ENCODE results near the gene RAB11A. TPM values are rescaled to one million over a fixed set of nuclear protein-coding genes. Genes with fewer than 3 reads are reported as not detected.
A peak's percentile ranks its signal among the peaks of the same experiment; 100 is the strongest.

Gene RAB11A
- total RNA-seq, 2 donors from 2014 or later: 137 to 145 TPM

DNA sequence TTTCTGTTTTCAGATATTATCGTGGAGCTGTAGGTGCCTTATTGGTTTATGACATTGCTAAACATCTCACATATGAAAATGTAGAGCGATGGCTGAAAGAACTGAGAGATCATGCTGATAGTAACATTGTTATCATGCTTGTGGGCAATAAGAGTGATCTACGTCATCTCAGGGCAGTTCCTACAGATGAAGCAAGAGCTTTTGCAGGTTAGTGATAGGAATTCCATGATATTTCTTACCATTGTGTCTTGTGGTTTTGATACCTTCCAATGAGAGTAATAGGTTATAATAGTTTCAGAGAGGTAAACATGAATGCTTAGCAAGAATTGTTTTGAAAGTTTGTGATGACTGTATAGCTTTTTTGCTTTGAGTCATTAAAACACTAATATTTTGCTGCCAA, 8.5 kb downstream of the RAB11A start:
- peak; percentile 61 to 75 for ATAC-seq (replicated peaks in 1 of 2)
- Mint-ChIP-seq H3K4me1 (ENCODE audit: low read depth) (peaks cover 61% of the 10 kb centered on the region), H3K9me3 (no peaks in the 10 kb centered on the region), H3K27me3 (ENCODE audit: low read depth) (no peaks in the 10 kb centered on the region), H3K27ac (peak overlapping the region; percentile 36), H3K36me3 (ENCODE audit: insufficient read depth in 2 of 2) (peaks cover 0 to 10% of the 10 kb centered on the region in 2 donors), H3K4me3 (peak overlapping the region in 1 of 2 donors; percentile 33)
- no peak for DNase-seq

DNA sequence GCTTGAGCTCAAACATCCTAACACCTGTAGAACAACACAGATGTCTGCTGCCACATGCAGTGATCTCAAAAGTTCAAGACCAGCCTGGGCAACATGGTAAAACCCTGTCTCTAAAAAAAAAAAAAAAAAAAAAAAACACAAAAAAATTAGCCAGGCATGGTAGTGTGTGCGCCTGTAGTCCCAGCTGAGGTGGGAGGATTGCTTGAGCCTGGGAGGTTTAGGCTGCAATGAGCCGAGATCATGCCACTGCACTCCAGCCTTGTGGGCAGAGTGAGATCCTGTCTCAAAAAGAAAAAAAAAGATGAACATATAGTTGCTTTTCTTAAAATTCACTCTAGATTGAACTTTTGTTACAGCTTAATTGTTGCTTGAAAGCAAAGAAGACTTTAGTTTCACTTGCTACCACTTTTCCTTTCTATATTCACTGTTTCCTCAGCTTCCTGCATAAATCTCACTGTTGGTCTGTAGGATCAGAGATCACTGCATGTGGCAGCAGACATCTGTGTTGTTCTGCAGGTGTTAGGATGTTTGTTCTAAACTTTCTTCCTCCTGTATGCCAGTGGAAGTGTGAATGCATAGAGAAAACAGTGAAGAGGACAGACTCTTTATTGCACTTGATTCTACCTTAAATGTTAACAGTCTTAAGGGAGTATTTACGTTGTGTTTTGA, 12.6 kb downstream of the RAB11A start:
- Mint-ChIP-seq H3K4me3 (peak overlapping the region in 1 of 2 donors; percentile 42), H3K27me3 (ENCODE audit: low read depth) (no peaks in the 10 kb centered on the region), H3K4me1 (ENCODE audit: low read depth) (peaks cover 73% of the 10 kb centered on the region), H3K27ac (no peak overlapping the region), H3K36me3 (ENCODE audit: insufficient read depth in 2 of 2) (peaks cover 4 to 22% of the 10 kb centered on the region in 2 donors), H3K9me3 (no peaks in the 10 kb centered on the region)
- no peak for DNase-seq
- ATAC-seq (replicated peaks in 1 of 2): no peak

DNA sequence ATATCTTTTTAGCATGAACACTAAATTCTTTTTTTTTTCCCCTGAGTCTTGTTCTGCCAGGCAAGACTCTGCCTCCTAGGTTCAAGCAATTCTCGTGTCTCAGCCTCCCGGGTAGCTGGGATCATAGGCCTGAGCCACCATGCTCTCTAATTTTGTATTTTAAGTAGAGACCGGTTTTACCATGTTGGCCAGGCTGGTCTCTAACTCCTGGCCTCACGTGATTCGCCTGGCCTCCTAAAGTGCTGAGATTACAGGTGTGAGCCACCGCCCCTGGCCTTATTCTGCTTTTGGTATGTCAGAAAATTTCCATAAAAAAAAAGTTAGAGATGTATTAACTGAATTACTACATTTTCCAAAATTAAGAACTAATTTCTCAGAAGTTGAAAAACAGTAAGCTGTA, 14.3 kb downstream of the RAB11A start:
- peaks cover 4 to 23% of the 10 kb centered on the region in 2 donors for H3K36me3 Mint-ChIP-seq (ENCODE audit: insufficient read depth in 2 of 2)
- no peak overlapping the region for H3K4me3 Mint-ChIP-seq
- H3K27me3 Mint-ChIP-seq (ENCODE audit: low read depth): no peaks in the 10 kb centered on the region
- DNase-seq: no peak
- H3K27ac Mint-ChIP-seq: no peak overlapping the region
- peaks cover 76% of the 10 kb centered on the region for H3K4me1 Mint-ChIP-seq (ENCODE audit: low read depth)
- no peaks in the 10 kb centered on the region for H3K9me3 Mint-ChIP-seq
- no peak for ATAC-seq (replicated peaks in 1 of 2)

DNA sequence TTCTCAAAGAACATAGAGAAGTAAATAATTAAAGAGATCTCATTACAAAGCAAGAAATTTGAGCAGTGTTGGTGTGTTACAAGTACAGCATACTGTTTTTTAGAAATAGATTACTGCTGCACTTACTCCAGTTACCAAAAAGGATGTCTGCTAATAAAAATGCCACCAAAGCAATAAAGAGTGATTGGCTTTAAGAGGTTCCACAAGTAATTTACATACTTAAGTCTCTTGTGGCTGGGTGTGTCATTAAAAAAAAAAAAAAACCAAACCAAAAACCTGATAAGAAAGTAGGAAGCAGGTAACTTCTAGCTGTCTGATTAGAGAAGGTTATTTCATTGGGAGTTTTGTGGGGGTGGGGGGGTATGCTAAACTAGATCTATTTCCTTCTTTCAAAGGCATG, 15.2 kb downstream of the RAB11A start:
- ATAC-seq (replicated peaks in 1 of 2) (no peak), DNase-seq (no peak)
- no peaks in the 10 kb centered on the region for H3K27me3 Mint-ChIP-seq (ENCODE audit: low read depth)
- H3K9me3 Mint-ChIP-seq: no peaks in the 10 kb centered on the region
- H3K4me1 Mint-ChIP-seq (ENCODE audit: low read depth): peaks cover 85% of the 10 kb centered on the region
- peaks cover 4 to 25% of the 10 kb centered on the region in 2 donors for H3K36me3 Mint-ChIP-seq (ENCODE audit: insufficient read depth in 2 of 2)
- peak overlapping the region; percentile 68 for H3K27ac Mint-ChIP-seq
- no peak overlapping the region for H3K4me3 Mint-ChIP-seq

DNA sequence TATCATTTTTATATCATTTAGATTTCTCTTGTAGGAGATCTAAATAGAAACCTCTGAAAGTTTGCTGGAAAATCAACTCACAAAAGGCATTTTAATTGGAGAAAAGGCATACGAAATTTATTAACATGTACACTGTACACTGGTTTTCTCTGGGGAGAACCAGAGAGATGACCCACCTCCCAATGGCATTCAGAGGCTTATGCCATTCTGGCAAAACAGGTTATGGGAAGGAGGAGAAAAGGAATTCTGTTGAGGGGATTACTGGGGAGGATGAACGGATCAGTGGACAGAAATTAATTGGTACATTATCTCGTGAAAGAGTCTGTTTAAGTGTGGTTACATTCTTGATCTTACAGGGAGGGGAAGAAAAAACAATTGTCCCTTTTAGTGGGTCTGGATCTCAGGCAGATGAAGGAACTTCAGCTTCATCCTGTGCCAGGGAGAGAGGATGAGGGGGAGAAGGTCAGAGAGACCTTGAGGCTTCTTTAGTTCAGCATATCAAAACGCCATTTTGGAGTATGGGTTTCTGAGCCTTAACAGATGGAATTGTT, 16.5 kb downstream of the RAB11A start:
- ATAC-seq (replicated peaks in 1 of 2) (no peak), DNase-seq (no peak)
- no peak overlapping the region for H3K4me3 Mint-ChIP-seq
- peaks cover 90% of the 10 kb centered on the region for H3K4me1 Mint-ChIP-seq (ENCODE audit: low read depth)
- H3K27ac Mint-ChIP-seq: peak overlapping the region; percentile 75
- no peaks in the 10 kb centered on the region for H3K9me3 Mint-ChIP-seq
- peaks cover 4 to 28% of the 10 kb centered on the region in 2 donors for H3K36me3 Mint-ChIP-seq (ENCODE audit: insufficient read depth in 2 of 2)
- no peaks in the 10 kb centered on the region for H3K27me3 Mint-ChIP-seq (ENCODE audit: low read depth)

DNA sequence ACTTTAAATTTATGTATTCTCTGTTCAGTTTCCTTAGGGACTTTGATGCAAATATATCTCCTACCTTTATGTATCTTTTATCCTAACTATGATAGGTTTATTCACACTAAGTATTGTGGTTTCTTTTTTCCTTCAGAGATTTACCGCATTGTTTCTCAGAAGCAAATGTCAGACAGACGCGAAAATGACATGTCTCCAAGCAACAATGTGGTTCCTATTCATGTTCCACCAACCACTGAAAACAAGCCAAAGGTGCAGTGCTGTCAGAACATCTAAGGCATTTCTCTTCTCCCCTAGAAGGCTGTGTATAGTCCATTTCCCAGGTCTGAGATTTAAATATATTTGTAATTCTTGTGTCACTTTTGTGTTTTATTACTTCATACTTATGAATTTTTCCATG, 18.3 kb downstream of the RAB11A start:
- peak; percentile 92 to 97 for ATAC-seq (replicated peaks in 1 of 2)
- peaks cover 6 to 34% of the 10 kb centered on the region in 2 donors for H3K36me3 Mint-ChIP-seq (ENCODE audit: insufficient read depth in 2 of 2)
- H3K4me3 Mint-ChIP-seq: peak overlapping the region; percentile 58 to 62
- no peaks in the 10 kb centered on the region for H3K27me3 Mint-ChIP-seq (ENCODE audit: low read depth)
- H3K27ac Mint-ChIP-seq: peak overlapping the region; percentile 94
- H3K4me1 Mint-ChIP-seq (ENCODE audit: low read depth): peaks cover 91% of the 10 kb centered on the region
- DNase-seq: peak; percentile 52 to 57
- H3K9me3 Mint-ChIP-seq: no peaks in the 10 kb centered on the region

DNA sequence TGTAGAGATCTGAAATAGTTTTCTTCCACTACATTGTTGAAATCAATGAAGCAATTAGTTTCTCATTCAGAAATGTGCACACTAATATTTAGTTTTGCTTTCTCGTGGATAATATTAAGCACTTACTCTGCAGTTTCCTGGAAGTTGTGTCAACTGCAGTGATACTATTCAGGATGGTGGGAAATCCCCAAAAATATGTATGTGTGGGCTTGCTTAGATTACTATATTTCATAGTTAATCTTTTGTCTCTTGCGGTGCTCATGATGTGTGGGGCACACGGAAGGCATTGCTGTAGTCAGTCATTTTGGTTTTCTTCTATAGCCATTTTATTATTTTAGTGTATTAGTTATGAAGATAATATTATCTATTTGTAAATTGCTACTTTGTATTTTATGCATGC, 19.7 kb downstream of the RAB11A start:
- peaks cover 84% of the 10 kb centered on the region for H3K4me1 Mint-ChIP-seq (ENCODE audit: low read depth)
- DNase-seq (peak in 1 of 2 donors; percentile 15), ATAC-seq (replicated peaks in 1 of 2) (peak; percentile 47 to 71)
- H3K36me3 Mint-ChIP-seq (ENCODE audit: insufficient read depth in 2 of 2): peaks cover 4 to 27% of the 10 kb centered on the region in 2 donors
- no peaks in the 10 kb centered on the region for H3K27me3 Mint-ChIP-seq (ENCODE audit: low read depth)
- peak overlapping the region; percentile 34 to 63 for H3K4me3 Mint-ChIP-seq
- peak overlapping the region; percentile 70 for H3K27ac Mint-ChIP-seq
- H3K9me3 Mint-ChIP-seq: no peaks in the 10 kb centered on the region

DNA sequence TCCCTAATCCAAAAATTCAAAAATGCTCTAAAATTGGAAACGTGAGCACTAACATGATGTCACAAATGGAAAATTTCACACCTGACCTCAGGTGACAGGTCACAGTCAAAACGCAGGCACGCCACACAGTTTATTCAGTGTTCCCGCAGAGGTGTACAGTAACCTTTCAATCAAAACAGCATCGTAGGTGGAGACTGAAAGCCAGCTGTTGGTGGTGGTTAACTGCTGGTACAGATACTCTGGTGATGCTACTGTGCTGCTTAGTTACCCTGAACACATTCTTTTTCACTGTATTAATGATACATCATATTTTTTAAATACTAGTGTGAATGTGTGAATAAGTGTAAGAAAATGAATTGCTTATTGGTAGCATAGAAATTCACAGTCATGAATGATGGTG, 23.8 kb downstream of the RAB11A start:
- peaks cover 3 to 22% of the 10 kb centered on the region in 2 donors for H3K36me3 Mint-ChIP-seq (ENCODE audit: insufficient read depth in 2 of 2)
- DNase-seq: peak in 1 of 2 donors; percentile 10

DNA sequence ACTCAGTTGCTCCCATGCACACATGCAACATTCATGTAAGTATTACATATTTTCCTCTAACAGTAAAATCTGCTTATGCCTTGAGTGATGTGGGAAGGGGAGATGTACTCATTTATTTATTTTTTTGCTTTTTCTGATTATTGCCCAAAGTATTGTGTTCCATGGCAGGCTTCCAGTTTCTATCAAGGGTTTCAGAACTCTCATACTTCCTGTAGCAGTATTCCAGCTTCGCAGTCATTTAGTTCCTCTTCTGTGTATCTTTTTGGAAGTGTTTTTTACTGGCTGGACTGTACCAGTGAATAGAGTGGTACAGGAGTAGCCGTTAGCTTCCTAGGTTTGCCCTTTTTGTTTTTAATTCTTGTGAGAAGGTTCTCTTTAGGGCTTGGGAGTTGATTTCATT, 26.9 kb downstream of the RAB11A start:
- peaks cover 3 to 12% of the 10 kb centered on the region in 2 donors for H3K36me3 Mint-ChIP-seq (ENCODE audit: insufficient read depth in 2 of 2)
- peaks cover 22% of the 10 kb centered on the region for H3K4me1 Mint-ChIP-seq (ENCODE audit: low read depth)
- DNase-seq (no peak), ATAC-seq (replicated peaks in 1 of 2) (no peak)
- H3K27me3 Mint-ChIP-seq (ENCODE audit: low read depth): no peaks in the 10 kb centered on the region
- no peaks in the 10 kb centered on the region for H3K9me3 Mint-ChIP-seq
- H3K4me3 Mint-ChIP-seq: no peak overlapping the region
- peak overlapping the region; percentile 44 for H3K27ac Mint-ChIP-seq

More for the DNA sequence above, 23.8 kb downstream of the RAB11A start:
- peak; percentile 52 to 58 for ATAC-seq (replicated peaks in 1 of 2)
- Mint-ChIP-seq H3K4me3 (no peak overlapping the region), H3K9me3 (no peaks in the 10 kb centered on the region), H3K4me1 (ENCODE audit: low read depth) (peaks cover 51% of the 10 kb centered on the region), H3K27ac (peak overlapping the region; percentile 57), H3K27me3 (ENCODE audit: low read depth) (no peaks in the 10 kb centered on the region)

DNA sequence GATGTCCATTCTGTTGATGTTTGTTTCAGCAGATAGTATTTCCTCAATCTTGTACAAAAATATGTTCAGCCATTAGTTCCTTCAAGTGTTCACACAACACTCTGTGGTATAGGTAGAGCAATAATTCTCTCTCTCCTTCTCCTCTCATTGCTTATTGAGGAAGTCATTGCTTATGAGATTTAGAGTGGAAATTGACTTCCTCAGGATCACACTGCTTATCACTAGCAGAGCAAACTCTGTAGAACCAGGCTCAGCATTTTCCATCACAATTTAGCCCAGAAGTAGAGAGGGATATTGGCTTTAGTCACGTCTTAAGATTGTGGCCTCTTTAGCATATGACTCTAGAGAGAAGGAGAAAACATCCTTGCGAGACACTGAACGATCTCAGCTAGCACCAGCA, 31.2 kb downstream of the RAB11A start:
- H3K36me3 Mint-ChIP-seq (ENCODE audit: insufficient read depth in 2 of 2): peaks cover 2 to 11% of the 10 kb centered on the region in 2 donors
- no peak for ATAC-seq (replicated peaks in 1 of 2)
- no peak overlapping the region for H3K4me3 Mint-ChIP-seq
- H3K4me1 Mint-ChIP-seq (ENCODE audit: low read depth): peaks cover 18% of the 10 kb centered on the region
- H3K9me3 Mint-ChIP-seq: no peaks in the 10 kb centered on the region
- H3K27ac Mint-ChIP-seq: no peak overlapping the region
- no peak for DNase-seq
- H3K27me3 Mint-ChIP-seq (ENCODE audit: low read depth): no peaks in the 10 kb centered on the region

DNA sequence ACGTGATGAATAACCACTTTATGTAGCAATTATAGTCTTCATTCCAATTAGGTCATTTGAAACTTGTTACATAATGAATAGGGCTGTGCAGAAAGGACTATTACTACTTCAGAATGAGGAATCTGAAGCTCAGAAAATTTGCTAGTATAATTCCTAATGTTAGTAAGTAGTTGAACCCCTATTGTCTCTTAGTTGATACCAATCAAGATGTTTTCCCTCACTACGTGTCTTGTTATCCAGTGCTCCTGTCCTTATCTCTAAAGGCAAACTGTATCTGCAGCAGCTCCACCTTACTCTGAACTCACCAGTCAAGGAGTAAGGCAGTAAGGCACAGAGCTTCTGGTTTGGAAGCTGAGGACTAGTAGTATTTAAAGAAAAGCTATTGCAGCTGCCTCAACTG, 32.0 kb downstream of the RAB11A start:
- H3K36me3 Mint-ChIP-seq (ENCODE audit: insufficient read depth in 2 of 2): peaks cover 2 to 6% of the 10 kb centered on the region in 2 donors
- no peak overlapping the region for H3K4me3 Mint-ChIP-seq

DNA sequence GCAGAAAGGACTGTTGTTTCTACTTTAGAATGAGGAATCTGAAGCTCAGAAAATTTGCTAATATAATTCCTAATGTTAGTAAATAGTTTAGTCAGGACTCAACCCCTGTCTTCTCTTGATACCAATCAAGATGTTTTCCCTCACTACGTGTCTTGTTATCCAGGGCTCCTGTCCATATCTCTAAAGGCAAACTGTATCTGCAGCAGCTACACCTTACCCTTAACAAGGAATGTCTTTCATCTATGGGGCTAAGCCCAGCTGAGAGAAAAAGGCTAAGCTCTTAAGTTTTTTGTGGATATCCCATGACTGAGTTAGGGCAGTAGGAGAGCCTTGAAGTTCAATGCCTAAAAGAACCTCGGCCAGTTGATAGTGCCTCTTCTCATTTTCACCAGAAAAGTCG, 32.5 kb downstream of the RAB11A start:
- no peaks in the 10 kb centered on the region for H3K27me3 Mint-ChIP-seq (ENCODE audit: low read depth)
- ATAC-seq (replicated peaks in 1 of 2): no peak
- H3K36me3 Mint-ChIP-seq (ENCODE audit: insufficient read depth in 2 of 2): peaks cover 2 to 4% of the 10 kb centered on the region in 2 donors
- no peak overlapping the region for H3K4me3 Mint-ChIP-seq
- no peak overlapping the region for H3K27ac Mint-ChIP-seq
- no peak for DNase-seq
- H3K4me1 Mint-ChIP-seq (ENCODE audit: low read depth): peaks cover 18% of the 10 kb centered on the region
- no peaks in the 10 kb centered on the region for H3K9me3 Mint-ChIP-seq

More for the DNA sequence above, 32.0 kb downstream of the RAB11A start:
- Mint-ChIP-seq H3K4me1 (ENCODE audit: low read depth) (peaks cover 18% of the 10 kb centered on the region), H3K9me3 (no peaks in the 10 kb centered on the region), H3K27me3 (ENCODE audit: low read depth) (no peaks in the 10 kb centered on the region), H3K27ac (no peak overlapping the region)
- ATAC-seq (replicated peaks in 1 of 2) (no peak), DNase-seq (no peak)

DNA sequence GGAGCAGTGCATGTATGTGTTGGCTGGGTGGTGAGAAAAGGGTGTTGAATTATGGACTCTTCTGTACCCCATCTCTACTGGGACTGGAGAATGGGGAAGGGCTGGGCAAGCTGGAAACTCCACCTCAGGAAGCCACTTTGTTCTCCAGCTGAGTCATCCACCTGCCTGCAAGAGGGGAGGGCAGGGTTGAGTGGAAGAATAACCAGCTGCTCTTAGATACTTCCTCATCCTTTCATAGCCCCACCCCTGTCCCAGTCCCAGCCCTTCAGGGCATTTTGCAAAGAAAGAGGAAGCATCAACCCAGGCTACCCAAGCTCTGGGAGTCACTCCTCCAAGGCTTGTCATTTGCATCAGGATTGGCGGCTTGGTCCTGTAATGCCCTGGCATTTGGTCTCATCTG, 33.1 kb downstream of the RAB11A start:
- Mint-ChIP-seq H3K36me3 (ENCODE audit: insufficient read depth in 2 of 2) (peaks cover 2 to 4% of the 10 kb centered on the region in 2 donors), H3K4me1 (ENCODE audit: low read depth) (peaks cover 18% of the 10 kb centered on the region), H3K4me3 (no peak overlapping the region), H3K27me3 (ENCODE audit: low read depth) (no peaks in the 10 kb centered on the region), H3K27ac (no peak overlapping the region), H3K9me3 (no peaks in the 10 kb centered on the region)
- ATAC-seq (replicated peaks in 1 of 2): peak in 1 of 2 donors; percentile 26
- no peak for DNase-seq
